Motor neuron (in vitro differentiated cells): ENCODE results near the gene WWOX. TPM values are rescaled to one million over a fixed set of nuclear protein-coding genes. Genes with fewer than 3 reads are reported as not detected.

ENCODE experiments used
- ATAC-seq, 8 experiments: fragments of 200-7000 bp; cut with Tn5 transposase; replicated peaks in 6 of 8; 2 replicates each; pipeline ENCODE4 v1.8.0; 2021; ENCODE audit warnings: mild to moderate bottlenecking in 8 of 8, moderate library complexity in 8 of 8
- H3K27ac ChIP-seq, 2 donors: fragments of 250-450 bp; sonication (Bioruptor Pico); 2 replicates each; pipeline ENCODE4 v1.9.0; 2021; ENCODE audit warnings: antibody characterized with exemption in 2 of 2, mild to moderate bottlenecking in 2 of 2, moderate library complexity in 1 of 2
- H3K4me1 ChIP-seq, 2 donors: fragments of 250-450 bp; sonication (Bioruptor Pico); replicated peaks in 1 of 2; 2 replicates each; pipeline ENCODE4 v1.6.1; 2021; ENCODE audit warnings: antibody characterized with exemption in 2 of 2, mild to moderate bottlenecking in 2 of 2, moderate library complexity in 1 of 2
- H3K4me3 ChIP-seq, 5 donors: fragments of 250-450 bp; sonication (Bioruptor Pico); 2 replicates each; pipeline ENCODE4 v1.9.0; 2021; ENCODE audit warnings: antibody characterized with exemption in 5 of 5, mild to moderate bottlenecking in 5 of 5, moderate library complexity in 4 of 5
- WGBS, 10 experiments: fragments of 450-650 bp; shearing (Covaris generic); methylation state at CpG; one replicate each; pipeline ENCODE4 v1.0.0; 2022; 5-methylcytosine and 5-hydroxymethylcytosine counted together
- in situ Hi-C, 9 experiments: fragments of 400-800 bp; cut with MboI; loops; one replicate each; pipeline ENCODE4 v1.15.0; 2021; ENCODE audit warnings: low sequenced_read_pairs in 9 of 9, low pct_unique_long_range_greater_than_20kb in 2 of 9; ENCODE audit not compliant: unreplicated experiment in 9 of 9
- total RNA-seq, 8 experiments: library from RNA; unstranded; fragments of 300-600 nt; gene quantifications; 2 replicates each; pipeline versions ENCODE4 v1.2.3 to v1.2.4, GENCODE V29; 2022

Gene WWOX
- total RNA-seq, 8 experiments from 2014 or later: 10.3 to 27.8 (median 12.3) TPM

GRCh38 chr16:78496189-78496588 lies 396.7 kb downstream of the WWOX start:
- no peak overlapping the region for H3K27ac ChIP-seq

GRCh38 chr16:78499399-78499798 lies 399.9 kb downstream of the WWOX start:
- H3K4me1 ChIP-seq: peaks cover 7 to 14% of the 10 kb centered on the region in 2 donors
- no peak overlapping the region for H3K27ac ChIP-seq
- in situ Hi-C loops: loop anchor here in 1 of 9 experiments (25.0 kb wide), 2 partner anchors 387 to 1113 kb away; partner anchors contain the start of gene MAF
- ATAC-seq: no peak
- WGBS, 10 experiments: 0 to 97% (median 62%) methylated on average over 1 to 9 of the region's 10 CpGs; no CpG with 5 or more reads in 4 of the 10 experiments
- no peak overlapping the region for H3K4me3 ChIP-seq

More at GRCh38 chr16:78496189-78496588, 396.7 kb downstream of the WWOX start:
- no peaks in the 10 kb centered on the region for H3K4me1 ChIP-seq
- no peak for ATAC-seq
- no peak overlapping the region for H3K4me3 ChIP-seq
- in situ Hi-C loops: loop anchor here in 1 of 9 experiments (25.0 kb wide), 2 partner anchors 384 to 1116 kb away; partner anchors contain the start of gene MAF
- 10 to 100% (median 95%) methylated on average over 1 to 7 of the region's 7 CpGs; no CpG with 5 or more reads in 1 of the 10 experiments for WGBS, 10 experiments

DNA sequence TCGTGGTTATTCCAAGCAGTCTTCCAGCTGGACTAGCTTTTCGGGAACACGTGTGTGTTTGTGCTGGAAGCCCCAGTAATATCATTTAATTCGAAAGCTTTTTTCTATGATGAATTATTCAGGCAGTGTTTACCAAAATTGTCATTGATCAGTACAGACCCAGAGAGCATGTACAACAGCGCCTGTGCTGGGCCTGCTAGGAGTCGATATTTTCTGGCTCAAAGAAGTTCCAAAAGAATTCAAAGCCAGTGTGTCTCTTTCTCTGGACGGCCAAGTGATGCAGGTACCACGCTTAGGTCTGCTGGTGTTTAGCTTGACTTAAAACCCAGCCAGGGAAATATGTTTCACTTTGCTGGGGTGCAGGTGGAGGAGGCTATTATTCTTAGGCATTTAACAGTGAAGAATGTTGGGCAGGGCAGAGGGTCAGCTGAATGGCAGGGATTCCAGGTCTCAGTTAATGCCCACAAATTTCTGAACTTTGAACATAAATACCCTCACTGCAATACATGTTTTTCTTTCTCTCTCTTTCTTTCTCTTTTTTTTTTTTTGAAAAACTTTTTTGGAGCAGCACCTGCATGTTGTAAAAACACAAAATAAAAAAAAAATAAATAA lies 401.3 kb downstream of the WWOX start:
- H3K27ac ChIP-seq: no peak overlapping the region
- ATAC-seq: no peak
- peaks cover 21 to 22% of the 10 kb centered on the region in 2 donors for H3K4me1 ChIP-seq
- in situ Hi-C loops: loop anchor here in 1 of 9 experiments (25.0 kb wide), 1 partner anchor 1112 kb away; the partner anchor contains the start of gene MAF
- WGBS, 10 experiments: 50 to 100% (median 93%) methylated on average over 2 to 8 of the region's 8 CpGs; no CpG with 5 or more reads in 3 of the 10 experiments
- no peak overlapping the region for H3K4me3 ChIP-seq

GRCh38 chr16:78501744-78502143 lies 402.3 kb downstream of the WWOX start:
- Histone ChIP-seq H3K4me3 (no peak overlapping the region), H3K27ac (no peak overlapping the region), H3K4me1 (peaks cover 22% of the 10 kb centered on the region in 2 donors)
- no peak for ATAC-seq
- WGBS, 10 experiments: 70 to 100% (median 95%) methylated on average over 1 to 7 of the region's 8 CpGs; no CpG with 5 or more reads in 2 of the 10 experiments
- in situ Hi-C loops: loop anchor here in 1 of 9 experiments (25.0 kb wide), 1 partner anchor 1111 kb away; the partner anchor contains the start of gene MAF

DNA sequence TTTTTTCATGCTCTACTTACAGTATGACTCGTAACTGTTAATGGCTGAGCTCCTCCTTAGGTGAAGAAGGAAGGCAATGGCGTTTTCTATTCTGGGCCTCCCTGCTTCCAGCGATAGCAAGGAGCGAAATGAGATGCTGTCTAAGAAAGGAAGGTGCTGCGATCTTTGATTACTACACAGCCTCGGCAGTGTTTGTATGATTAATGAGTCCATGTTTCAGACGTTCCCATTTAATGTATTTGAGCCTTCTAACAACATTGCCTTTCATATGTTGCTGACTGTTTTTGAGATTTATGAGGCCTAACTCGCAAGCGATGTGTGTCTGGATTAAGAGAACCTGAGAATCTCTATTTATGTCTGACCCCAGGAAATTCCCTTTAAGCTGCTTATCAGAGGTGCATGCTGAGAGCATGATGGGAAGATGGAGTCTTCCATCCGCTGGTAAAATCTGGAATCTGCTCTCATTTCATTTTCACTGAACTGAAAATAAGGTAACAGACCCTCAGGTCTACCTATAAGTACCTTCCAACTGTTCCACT lies 403.4 kb downstream of the WWOX start:
- H3K27ac ChIP-seq: no peak overlapping the region
- WGBS, 10 experiments: 46 to 94% (median 60%) methylated on average over 3 to 9 of the region's 10 CpGs; no CpG with 5 or more reads in 1 of the 10 experiments
- ATAC-seq: peak in 5 of 8 experiments; percentile 49 to 89 (median 85)
- no peak overlapping the region for H3K4me3 ChIP-seq
- in situ Hi-C loops: loop anchor here in 1 of 9 experiments (25.0 kb wide), 1 partner anchor 1109 kb away; the partner anchor contains the start of gene MAF
- H3K4me1 ChIP-seq: peaks cover 22% of the 10 kb centered on the region in 2 donors

GRCh38 chr16:78503602-78504001 lies 404.1 kb downstream of the WWOX start:
- whole genome bisulfite sequencing, 10 experiments: 10 to 80% (median 38%) methylated on average over 1 to 3 of the region's 3 CpGs; no CpG with 5 or more reads in 1 of the 10 experiments
- ATAC-seq: peak; percentile 12 to 59 (median 46)
- in situ Hi-C loops: loop anchor here in 1 of 9 experiments (25.0 kb wide), 1 partner anchor 1109 kb away; the partner anchor contains the start of gene MAF
- Histone ChIP-seq H3K4me3 (no peak overlapping the region), H3K27ac (no peak overlapping the region), H3K4me1 (peaks cover 22% of the 10 kb centered on the region in 2 donors)

DNA sequence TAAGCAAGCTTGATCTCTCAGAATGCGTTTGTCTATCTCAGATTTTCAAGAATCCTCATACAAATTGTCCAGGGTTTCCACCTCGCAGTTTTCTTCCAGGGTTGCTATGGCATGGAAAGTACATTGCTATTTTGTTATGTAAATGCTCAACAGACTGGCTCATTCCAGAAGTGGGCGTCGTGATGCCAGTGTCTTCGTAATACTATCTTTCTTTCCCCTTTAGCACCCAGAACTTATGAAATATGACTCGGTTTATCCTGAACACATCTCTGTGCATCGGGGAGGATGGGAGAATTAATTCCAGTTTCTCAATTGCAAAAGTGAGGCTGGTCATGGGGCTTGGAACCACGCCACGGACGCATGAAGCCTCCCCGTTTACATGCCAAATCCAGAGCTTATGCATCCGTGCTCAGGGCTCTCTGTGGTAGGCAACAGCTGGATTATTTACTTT lies 405.0 kb downstream of the WWOX start:
- H3K4me1 ChIP-seq: peaks cover 22% of the 10 kb centered on the region in 2 donors
- 0 to 100% (median 52%) methylated on average over 1 to 10 of the region's 12 CpGs for WGBS, 10 experiments
- peak in 4 of 8 experiments; percentile 22 to 77 (median 55) for ATAC-seq
- H3K27ac ChIP-seq: peak overlapping the region in 1 of 2 donors; percentile 17
- in situ Hi-C loops: loop anchor here in 1 of 9 experiments (25.0 kb wide), 1 partner anchor 1108 kb away; the partner anchor contains the start of gene MAF
- H3K4me3 ChIP-seq: no peak overlapping the region

- in situ Hi-C loops: loop anchor here in 1 of 9 experiments (25.0 kb wide), 1 partner anchor 1107 kb away; the partner anchor contains the start of gene MAF
- no peak overlapping the region for H3K4me3 ChIP-seq
- H3K4me1 ChIP-seq: peaks cover 22% of the 10 kb centered on the region in 2 donors
- WGBS, 10 experiments: 0 to 80% (median 49%) methylated on average over 1 to 5 of the region's 6 CpGs; no CpG with 5 or more reads in 1 of the 10 experiments
- peak in 1 of 8 experiments; percentile 9 for ATAC-seq
- H3K27ac ChIP-seq: no peak overlapping the region
Observed at GRCh38 chr16:78505036-78505435, 405.6 kb downstream of the WWOX start.

DNA sequence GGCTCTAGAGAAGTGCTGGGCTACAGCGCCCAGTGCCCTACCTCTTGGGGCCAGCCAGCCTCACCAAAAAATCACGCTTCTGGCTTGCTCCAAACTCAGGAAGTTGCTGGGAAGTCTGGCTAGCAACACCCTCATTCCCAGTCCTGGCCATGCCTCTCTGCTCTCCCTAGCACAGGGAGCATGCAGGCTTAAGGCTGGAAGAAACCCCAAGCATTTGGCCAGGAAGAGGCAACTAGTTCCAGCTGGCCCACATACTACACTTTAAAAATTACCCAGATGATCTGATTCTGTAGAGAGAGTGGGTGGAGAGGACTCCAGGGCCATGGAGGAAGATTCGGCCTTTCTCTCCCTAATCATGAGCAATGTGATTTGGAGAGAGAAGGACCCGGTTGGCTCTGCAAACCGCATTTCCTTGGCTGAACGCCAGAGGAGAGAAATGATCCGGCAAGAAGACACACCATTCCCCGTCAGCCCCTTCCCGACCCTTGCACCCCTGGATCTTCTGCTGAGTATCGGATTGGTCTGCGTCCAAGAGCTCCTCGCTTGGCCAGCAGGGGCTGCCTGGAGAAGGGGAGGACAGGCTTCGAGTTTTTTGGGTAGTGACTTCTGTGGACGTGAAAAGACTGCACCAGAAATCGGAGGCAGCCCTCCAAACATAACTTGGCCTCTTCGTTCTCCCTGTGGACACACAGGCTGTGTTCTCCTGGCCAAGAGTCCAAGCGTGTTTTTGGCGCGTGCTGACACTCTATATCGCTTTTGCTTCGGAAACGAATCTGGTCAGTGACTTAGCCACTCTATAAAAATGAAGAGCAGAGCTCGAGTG lies 406.3 kb downstream of the WWOX start:
- Histone ChIP-seq H3K4me3 (no peak overlapping the region), H3K27ac (no peak overlapping the region), H3K4me1 (peaks cover 22% of the 10 kb centered on the region in 2 donors)
- peak in 3 of 8 experiments; percentile 37 to 56 (median 48) for ATAC-seq
- in situ Hi-C loops: loop anchor here in 1 of 9 experiments (25.0 kb wide), 1 partner anchor 1107 kb away; the partner anchor contains the start of gene MAF
- WGBS, 10 experiments: 0 to 98% (median 94%) methylated on average over 3 to 19 of the region's 23 CpGs; no CpG with 5 or more reads in 2 of the 10 experiments

- Histone ChIP-seq H3K4me1 (peaks cover 22 to 28% of the 10 kb centered on the region in 2 donors), H3K4me3 (no peak overlapping the region), H3K27ac (no peak overlapping the region)
- 20 to 100% (median 79%) methylated on average over 1 to 10 of the region's 11 CpGs; no CpG with 5 or more reads in 2 of the 10 experiments for WGBS, 10 experiments
- in situ Hi-C loops: loop anchor here in 1 of 9 experiments (25.0 kb wide), 1 partner anchor 1106 kb away; the partner anchor contains the start of gene MAF
- peak in 2 of 8 experiments; percentile 27 to 52 for ATAC-seq
Observed at GRCh38 chr16:78506367-78507193, 407.1 kb downstream of the WWOX start.

GRCh38 chr16:78507576-78507975 lies 408.1 kb downstream of the WWOX start:
- Histone ChIP-seq H3K27ac (no peak overlapping the region), H3K4me3 (no peak overlapping the region), H3K4me1 (peaks cover 22 to 29% of the 10 kb centered on the region in 2 donors)
- in situ Hi-C loops: loop anchor here in 1 of 9 experiments (25.0 kb wide), 1 partner anchor 1105 kb away; the partner anchor contains the start of gene MAF
- 78 to 100% (median 93%) methylated on average over 1 to 9 of the region's 12 CpGs; no CpG with 5 or more reads in 1 of the 10 experiments for WGBS, 10 experiments
- ATAC-seq: no peak
